Measurements from ENCODE around the gene SCAPER.
"Not testable (repeated sequence)": the region's sequence is repeated elsewhere in the genome, so short reads cannot be mapped to it uniquely, and the experiment has no call there.

Gene SCAPER

GRCh38 chr15:76440441-76440840 is 464.7 kb downstream of the SCAPER start:
- ChIA-PET CTCF (no interaction called here), POLR2A (no interaction called here)
- DNase-seq (ENCODE audit: extremely low spot score) = no peak
- TF ChIP-seq TARDBP (IDR thresholded peaks at IDR 0.05) (no peak), SP1 (IDR thresholded peaks at IDR 0.05) (no peak), FOXM1 (IDR thresholded peaks at IDR 0.05; ENCODE audit: borderline replicate concordance) (no peak), L3MBTL2 (conservative IDR thresholded peaks at IDR 0.05) (no peak), ELF4 (IDR thresholded peaks at IDR 0.05) (no peak), ARNT (IDR thresholded peaks at IDR 0.05) (no peak), NFRKB (IDR thresholded peaks at IDR 0.05) (no peak), SUZ12 (IDR thresholded peaks at IDR 0.05) (no peak), LEF1 (IDR thresholded peaks at IDR 0.05; ENCODE audit: borderline replicate concordance) (no peak), ZNF384 (IDR thresholded peaks at IDR 0.05) (no peak), HDGF (IDR thresholded peaks at IDR 0.05; ENCODE audit: borderline replicate concordance) (no peak), BHLHE40 (IDR thresholded peaks at IDR 0.05; ENCODE audit: borderline replicate concordance) (no peak), FOXK2 (IDR thresholded peaks at IDR 0.05) (no peak), CTBP1 (IDR thresholded peaks at IDR 0.05; ENCODE audit: borderline replicate concordance) (no peak), FOXA1 (IDR thresholded peaks at IDR 0.05) (no peak)
- TF ChIP-seq, protein P1, sequence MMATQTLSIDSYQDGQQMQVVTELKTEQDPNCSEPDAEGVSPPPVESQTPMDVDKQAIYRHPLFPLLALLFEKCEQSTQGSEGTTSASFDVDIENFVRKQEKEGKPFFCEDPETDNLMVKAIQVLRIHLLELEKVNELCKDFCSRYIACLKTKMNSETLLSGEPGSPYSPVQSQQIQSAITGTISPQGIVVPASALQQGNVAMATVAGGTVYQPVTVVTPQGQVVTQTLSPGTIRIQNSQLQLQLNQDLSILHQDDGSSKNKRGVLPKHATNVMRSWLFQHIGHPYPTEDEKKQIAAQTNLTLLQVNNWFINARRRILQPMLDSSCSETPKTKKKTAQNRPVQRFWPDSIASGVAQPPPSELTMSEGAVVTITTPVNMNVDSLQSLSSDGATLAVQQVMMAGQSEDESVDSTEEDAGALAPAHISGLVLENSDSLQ (IDR thresholded peaks at IDR 0.05) = no peak

DNA sequence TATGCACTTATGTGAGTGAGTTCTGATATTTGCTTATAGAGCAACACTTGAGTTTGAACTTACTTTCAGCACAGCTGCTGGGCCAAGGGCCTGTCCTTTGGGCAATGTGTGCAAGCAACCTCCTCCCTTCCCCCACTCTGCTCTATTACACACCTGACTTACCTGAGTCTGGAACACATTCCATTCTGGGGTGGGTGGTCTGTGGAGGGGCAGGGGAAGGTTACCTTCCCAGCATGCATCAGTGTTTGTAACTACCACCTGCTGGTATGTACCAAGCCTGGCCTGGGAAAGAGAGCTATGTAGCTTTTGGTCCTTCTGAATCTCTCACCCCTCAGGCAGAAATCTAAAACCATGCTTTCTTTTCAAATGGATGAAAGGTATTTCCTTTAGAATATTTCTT is 465.6 kb downstream of the SCAPER start:
- DNase-seq (ENCODE audit: extremely low spot score) = no peak
- POLR2A ChIA-PET = no interaction called here
- CTCF ChIA-PET = no interaction called here
- TF ChIP-seq NFRKB (IDR thresholded peaks at IDR 0.05) (no peak), HDGF (IDR thresholded peaks at IDR 0.05; ENCODE audit: borderline replicate concordance) (no peak), L3MBTL2 (conservative IDR thresholded peaks at IDR 0.05) (no peak), LEF1 (IDR thresholded peaks at IDR 0.05; ENCODE audit: borderline replicate concordance) (no peak), ZNF384 (IDR thresholded peaks at IDR 0.05) (no peak), CTBP1 (IDR thresholded peaks at IDR 0.05; ENCODE audit: borderline replicate concordance) (no peak), FOXK2 (IDR thresholded peaks at IDR 0.05) (no peak), TARDBP (IDR thresholded peaks at IDR 0.05) (no peak), FOXA1 (IDR thresholded peaks at IDR 0.05) (no peak), ARNT (IDR thresholded peaks at IDR 0.05) (no peak), SUZ12 (IDR thresholded peaks at IDR 0.05) (no peak), SP1 (IDR thresholded peaks at IDR 0.05) (no peak), FOXM1 (IDR thresholded peaks at IDR 0.05; ENCODE audit: borderline replicate concordance) (no peak), ELF4 (IDR thresholded peaks at IDR 0.05) (no peak), BHLHE40 (IDR thresholded peaks at IDR 0.05; ENCODE audit: borderline replicate concordance) (no peak)
- TF ChIP-seq, protein P1 (IDR thresholded peaks at IDR 0.05) = no peak

DNA sequence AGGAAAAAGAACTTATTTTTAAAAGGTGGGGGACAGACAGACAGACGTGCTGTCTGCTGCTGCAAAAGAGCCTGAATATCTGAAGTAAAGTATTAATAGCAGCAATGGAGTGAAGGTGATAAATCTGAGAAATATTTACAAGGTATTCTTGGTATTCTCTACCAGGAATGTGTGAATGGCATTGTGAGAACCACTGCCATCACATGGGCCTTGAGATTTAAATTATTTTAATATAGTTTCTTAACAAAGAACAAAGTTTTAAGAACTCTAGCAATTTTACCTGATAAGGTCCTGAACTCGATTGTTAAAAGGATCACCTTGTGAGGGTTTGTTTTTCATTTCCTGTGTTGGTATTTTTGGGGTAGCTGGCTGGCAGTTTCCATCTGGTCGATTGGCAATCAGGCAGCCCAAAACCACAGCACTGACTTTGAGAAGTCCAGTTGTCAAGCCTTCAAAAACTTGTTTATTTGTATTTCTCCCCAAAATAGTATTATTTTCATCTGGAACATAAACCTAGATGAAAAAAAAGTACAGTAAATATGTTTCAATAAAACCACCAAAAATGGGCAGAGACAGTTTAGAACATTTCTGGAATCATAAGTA is 471.2 kb downstream of the SCAPER start:
- ChIA-PET CTCF (interaction anchor here (0.6 kb wide), 1 partner anchor 20 kb away, joined by 6 read pairs; no protein-coding TSS in a partner anchor), POLR2A (no interaction called here)
- TF ChIP-seq ZNF384 (IDR thresholded peaks at IDR 0.05) (no peak), HDGF (IDR thresholded peaks at IDR 0.05; ENCODE audit: borderline replicate concordance) (no peak), FOXA1 (IDR thresholded peaks at IDR 0.05) (no peak), CTBP1 (IDR thresholded peaks at IDR 0.05; ENCODE audit: borderline replicate concordance) (no peak), BHLHE40 (IDR thresholded peaks at IDR 0.05; ENCODE audit: borderline replicate concordance) (no peak), TARDBP (IDR thresholded peaks at IDR 0.05) (no peak)
- TF ChIP-seq, protein P1 (IDR thresholded peaks at IDR 0.05) = no peak
- no peak for DNase-seq (ENCODE audit: extremely low spot score)

DNA sequence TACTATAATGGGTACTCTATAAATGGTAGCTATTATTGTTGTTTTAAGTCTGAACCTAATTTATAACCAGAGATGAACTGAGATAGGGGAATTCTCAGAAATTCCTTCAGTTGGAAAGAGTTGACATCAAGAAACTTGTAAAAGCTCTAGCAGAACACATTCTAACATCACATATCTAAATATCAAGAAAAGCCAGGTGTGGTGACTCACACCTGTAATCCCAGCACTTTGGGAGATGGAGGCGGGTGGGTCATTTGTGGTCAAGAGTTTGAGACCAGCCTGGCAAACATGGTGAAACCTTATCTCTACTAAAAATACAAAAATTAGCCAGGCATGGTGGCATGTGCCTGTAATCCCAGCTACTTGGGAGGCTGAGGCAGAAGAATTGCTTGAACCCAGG is 472.1 kb downstream of the SCAPER start:
- POLR2A ChIA-PET; DNase-seq (ENCODE audit: extremely low spot score): not testable (repeated sequence)
- CTCF ChIA-PET = interaction anchor here (0.6 kb wide), 1 partner anchor 232 kb away, joined by 3 read pairs; no protein-coding TSS in a partner anchor

DNA sequence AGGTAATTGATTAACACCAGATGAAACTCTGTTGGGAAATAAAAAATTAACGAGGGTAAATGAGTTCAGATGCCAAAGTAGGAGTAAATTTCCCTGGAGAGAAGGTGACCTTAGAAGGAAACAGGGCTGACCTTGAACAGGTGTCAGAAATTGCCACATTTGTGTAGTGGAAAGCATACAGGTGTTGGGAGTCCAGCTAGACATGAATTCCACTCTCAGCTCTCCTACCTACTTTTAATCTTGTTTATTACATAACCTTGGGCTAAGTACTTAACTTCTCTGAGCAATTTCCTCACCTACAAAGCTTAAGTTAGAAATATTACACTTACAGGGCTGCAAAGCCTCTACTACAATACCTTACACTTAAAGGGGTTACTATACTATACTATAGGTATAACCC is 472.5 kb downstream of the SCAPER start:
- POLR2A ChIA-PET = no interaction called here
- no peak for TF ChIP-seq TARDBP (IDR thresholded peaks at IDR 0.05)
- no peak for TF ChIP-seq SP1 (IDR thresholded peaks at IDR 0.05)
- no peak for TF ChIP-seq LEF1 (IDR thresholded peaks at IDR 0.05; ENCODE audit: borderline replicate concordance)
- TF ChIP-seq L3MBTL2 (conservative IDR thresholded peaks at IDR 0.05) = no peak
- no peak for TF ChIP-seq HDGF (IDR thresholded peaks at IDR 0.05; ENCODE audit: borderline replicate concordance)
- TF ChIP-seq FOXK2 (IDR thresholded peaks at IDR 0.05) = no peak
- no peak for TF ChIP-seq SUZ12 (IDR thresholded peaks at IDR 0.05)
- TF ChIP-seq, protein P1 (IDR thresholded peaks at IDR 0.05) = no peak

GRCh38 chr15:76431971-76432370 is 473.2 kb downstream of the SCAPER start:
- CTCF ChIA-PET = no interaction called here
- TF ChIP-seq FOXM1 (IDR thresholded peaks at IDR 0.05; ENCODE audit: borderline replicate concordance) (no peak), SP1 (IDR thresholded peaks at IDR 0.05) (no peak)
- TF ChIP-seq, protein P1 (IDR thresholded peaks at IDR 0.05) = no peak
- no peak for DNase-seq (ENCODE audit: extremely low spot score)
- POLR2A ChIA-PET = no interaction called here

More for the DNA sequence above, 472.5 kb downstream of the SCAPER start:
- CTCF ChIA-PET = interaction anchor here (0.6 kb wide), 1 partner anchor 232 kb away, joined by 3 read pairs; no protein-coding TSS in a partner anchor
- no peak for DNase-seq (ENCODE audit: extremely low spot score)

DNA sequence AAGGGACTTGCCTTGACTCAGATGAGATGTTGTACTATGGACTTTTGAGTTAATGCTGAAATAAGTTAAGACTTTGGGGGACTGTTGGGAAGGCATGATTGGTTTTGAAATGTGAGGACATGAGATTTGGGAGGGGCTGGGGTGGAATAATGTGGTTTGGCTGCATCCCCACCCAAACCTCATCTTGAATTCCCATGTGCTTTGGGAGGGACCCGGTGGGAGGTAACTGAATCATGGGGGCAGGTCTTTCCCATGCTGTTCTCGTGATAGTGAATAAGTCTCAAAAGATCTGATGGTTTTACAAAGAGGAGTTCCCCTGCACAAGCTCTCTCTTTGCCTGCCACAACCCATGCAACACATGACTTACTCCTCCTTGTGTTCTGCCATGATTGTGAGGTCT is 474.4 kb downstream of the SCAPER start:
- DNase-seq (ENCODE audit: extremely low spot score); CTCF ChIA-PET; POLR2A ChIA-PET: not testable (repeated sequence)

Data from HEK293T (cell line).